Effector CD4-positive, alpha-beta T cell (primary cell): ENCODE measurements around the gene HEXB.
"Not testable (repeated sequence)": the region's sequence is repeated elsewhere in the genome, so short reads cannot be mapped to it uniquely, and the experiment has no call there.

Experiments used
- DNase-seq: peaks from one replicate; pipeline ENCODE4 v3.0.0-alpha.2; 2020

Gene HEXB

GRCh38 chr5:74659172-74659571 is 25.9 kb upstream of the HEXB start:
- DNase-seq, result no peak

GRCh38 chr5:74660140-74660539 is 24.9 kb upstream of the HEXB start:
- DNase-seq, result no peak

GRCh38 chr5:74660873-74661272 is 24.2 kb upstream of the HEXB start:
- DNase-seq, result no peak

GRCh38 chr5:74664551-74664950 is 20.5 kb upstream of the HEXB start:
- no peak for DNase-seq

- DNase-seq, result no peak
These were observed 19.8 kb upstream of the HEXB start for GRCh38 chr5:74665273-74665672.

GRCh38 chr5:74665816-74666215 is 19.2 kb upstream of the HEXB start:
- DNase-seq, result no peak

- DNase-seq, result no peak
These were observed 17.6 kb upstream of the HEXB start for GRCh38 chr5:74667396-74667795.

GRCh38 chr5:74669821-74670220 is 15.2 kb upstream of the HEXB start:
- DNase-seq, result no peak

- DNase-seq, result no peak
These were observed 14.5 kb upstream of the HEXB start for GRCh38 chr5:74670396-74671038.

- DNase-seq, result no peak
These were observed 12.7 kb upstream of the HEXB start for GRCh38 chr5:74672215-74672877.

- no peak for DNase-seq
These were observed 11.8 kb upstream of the HEXB start for GRCh38 chr5:74673011-74673790.

- not testable (repeated sequence) for DNase-seq
These were observed 8.6 kb upstream of the HEXB start for GRCh38 chr5:74676466-74676865.

GRCh38 chr5:74678123-74678522 is 6.9 kb upstream of the HEXB start:
- DNase-seq, result not testable (repeated sequence)

GRCh38 chr5:74679300-74679699 is 5.7 kb upstream of the HEXB start:
- DNase-seq, result not testable (repeated sequence)

- DNase-seq, result no peak
These were observed 5.1 kb upstream of the HEXB start for GRCh38 chr5:74679966-74680365.

- no peak for DNase-seq
These were observed 1.1 kb downstream of the HEXB start for GRCh38 chr5:74685979-74686631.

GRCh38 chr5:74686962-74687751 is 2.1 kb downstream of the HEXB start:
- no peak for DNase-seq

- no peak for DNase-seq
These were observed 8.2 kb downstream of the HEXB start for GRCh38 chr5:74693191-74693590.

- DNase-seq, result no peak
These were observed 32.6 kb downstream of the HEXB start for GRCh38 chr5:74717596-74717995.

GRCh38 chr5:74722271-74722670 is 37.2 kb downstream of the HEXB start:
- no peak for DNase-seq

GRCh38 chr5:74725331-74725730 is 40.3 kb downstream of the HEXB start:
- DNase-seq, result no peak

GRCh38 chr5:74736759-74737158 is 51.7 kb downstream of the HEXB start:
- DNase-seq, result no peak

GRCh38 chr5:74738406-74738805 is 53.4 kb downstream of the HEXB start:
- DNase-seq, result no peak
